Measurements from ENCODE around the gene DLX4. TPM values are rescaled to one million over a fixed set of nuclear protein-coding genes. Genes with fewer than 3 reads are reported as not detected.

The DLX4 gene
- total RNA-seq, 1 donor from 2014 or later: not detected

DNA sequence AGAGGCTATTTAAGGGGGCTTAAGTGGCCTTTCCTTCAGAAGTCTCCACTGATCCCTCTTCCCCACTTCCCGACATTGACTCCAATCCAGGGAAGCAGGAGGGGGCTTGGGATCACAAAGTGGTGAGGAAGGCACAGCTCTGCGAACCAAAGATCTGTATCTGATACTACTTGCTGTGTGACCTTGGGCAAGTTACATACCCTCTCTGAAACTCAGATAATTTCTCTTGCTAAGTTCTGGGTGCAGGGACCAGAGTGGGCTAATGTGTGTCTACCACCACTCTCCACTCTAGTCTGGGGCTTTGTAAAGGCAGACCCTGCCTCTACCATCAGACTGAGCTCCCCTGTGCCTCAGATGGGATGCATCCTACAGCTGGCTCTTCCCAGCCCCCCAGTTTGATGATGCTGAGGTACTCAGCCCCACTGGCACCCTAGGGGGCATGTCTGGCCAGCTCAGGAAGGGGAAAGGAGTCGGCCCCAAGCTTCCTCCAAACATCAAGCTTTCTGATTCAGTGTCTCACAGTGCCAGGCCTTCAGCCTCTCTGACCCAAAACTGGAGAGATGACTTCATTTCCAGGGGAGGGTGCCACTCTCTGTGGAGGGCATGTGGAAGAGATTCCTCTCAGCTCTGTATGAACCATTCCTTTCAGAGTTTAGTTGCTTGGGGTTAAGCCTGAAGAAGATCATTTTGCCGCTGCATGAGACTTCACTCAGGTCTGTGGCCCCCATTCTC lies 10.9 kb downstream of the DLX4 start:
- Mint-ChIP-seq H3K4me1 (ENCODE audit: low read depth, unreplicated experiment) (peaks cover 9% of the 10 kb centered on the region), H3K27me3 (ENCODE audit: low read depth, unreplicated experiment) (peaks cover 88% of the 10 kb centered on the region)

DNA sequence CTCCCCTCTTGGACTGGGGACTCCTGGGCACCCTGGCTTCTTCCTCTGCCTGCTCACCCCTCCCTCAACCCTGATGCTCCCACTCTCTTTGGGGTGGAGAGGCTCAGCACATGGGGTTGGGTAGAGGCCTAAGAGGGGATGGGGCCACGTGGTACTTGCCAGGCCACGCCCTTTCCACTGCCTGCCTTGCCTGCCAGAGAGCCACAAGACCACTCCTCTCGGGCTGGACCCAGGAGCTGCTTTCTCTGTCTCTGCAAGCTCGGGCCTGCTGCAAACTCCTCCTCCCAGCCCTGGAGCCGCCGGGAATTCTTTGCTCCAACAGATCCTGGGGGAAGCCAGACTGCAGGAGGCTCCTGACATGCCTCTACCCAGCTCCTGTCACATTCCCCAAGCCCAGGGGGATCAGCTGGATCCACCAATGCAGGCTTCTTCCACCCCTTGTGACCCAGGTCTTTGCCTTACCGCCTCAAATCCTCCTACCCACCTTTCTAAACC lies 11.8 kb downstream of the DLX4 start:
- Histone ChIP-seq H3K4me1 (ENCODE audit: insufficient read depth, low read length) (no peaks in the 10 kb centered on the region), H3K36me3 (ENCODE audit: insufficient read depth, low read length) (no peaks in the 10 kb centered on the region), H3K4me3 (ENCODE audit: insufficient read depth, low read depth, low read length) (no peak overlapping the region), H3K9me3 (ENCODE audit: insufficient read depth, low read depth, low read length) (no peaks in the 10 kb centered on the region), H4K20me1 (ENCODE audit: insufficient read depth, low read length) (no peaks in the 10 kb centered on the region), H2AFZ (ENCODE audit: low read depth, low read length) (no peak overlapping the region), H3K27me3 (ENCODE audit: insufficient read depth, low read length) (peaks cover 62% of the 10 kb centered on the region), H3K9ac (ENCODE audit: low read length) (no peak overlapping the region), H3K27ac (ENCODE audit: low read depth, low read length) (no peak overlapping the region), H3K79me2 (ENCODE audit: insufficient read depth, low read length) (no peaks in the 10 kb centered on the region), H3K4me2 (ENCODE audit: low read length) (no peak overlapping the region)
- DNase-seq (ENCODE audit: low read depth) (no peak), FAIRE-seq (no peak)
- Mint-ChIP-seq H3K27me3 (ENCODE audit: low read depth, unreplicated experiment) (peaks cover 87% of the 10 kb centered on the region), H3K9me3 (ENCODE audit: unreplicated experiment) (peaks cover 4% of the 10 kb centered on the region), H3K4me1 (ENCODE audit: low read depth, unreplicated experiment) (peaks cover 9% of the 10 kb centered on the region), H3K36me3 (ENCODE audit: low read depth, unreplicated experiment) (no peaks in the 10 kb centered on the region), H3K27ac (ENCODE audit: unreplicated experiment) (peak overlapping the region; percentile 19), H3K4me3 (ENCODE audit: unreplicated experiment) (no peak overlapping the region)
- TF ChIP-seq EZH2 (IDR thresholded peaks at IDR 0.05; ENCODE audit: insufficient read depth, low read length): no peak
- TF ChIP-seq, protein P1, sequence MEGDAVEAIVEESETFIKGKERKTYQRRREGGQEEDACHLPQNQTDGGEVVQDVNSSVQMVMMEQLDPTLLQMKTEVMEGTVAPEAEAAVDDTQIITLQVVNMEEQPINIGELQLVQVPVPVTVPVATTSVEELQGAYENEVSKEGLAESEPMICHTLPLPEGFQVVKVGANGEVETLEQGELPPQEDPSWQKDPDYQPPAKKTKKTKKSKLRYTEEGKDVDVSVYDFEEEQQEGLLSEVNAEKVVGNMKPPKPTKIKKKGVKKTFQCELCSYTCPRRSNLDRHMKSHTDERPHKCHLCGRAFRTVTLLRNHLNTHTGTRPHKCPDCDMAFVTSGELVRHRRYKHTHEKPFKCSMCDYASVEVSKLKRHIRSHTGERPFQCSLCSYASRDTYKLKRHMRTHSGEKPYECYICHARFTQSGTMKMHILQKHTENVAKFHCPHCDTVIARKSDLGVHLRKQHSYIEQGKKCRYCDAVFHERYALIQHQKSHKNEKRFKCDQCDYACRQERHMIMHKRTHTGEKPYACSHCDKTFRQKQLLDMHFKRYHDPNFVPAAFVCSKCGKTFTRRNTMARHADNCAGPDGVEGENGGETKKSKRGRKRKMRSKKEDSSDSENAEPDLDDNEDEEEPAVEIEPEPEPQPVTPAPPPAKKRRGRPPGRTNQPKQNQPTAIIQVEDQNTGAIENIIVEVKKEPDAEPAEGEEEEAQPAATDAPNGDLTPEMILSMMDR (IDR thresholded peaks at IDR 0.05; ENCODE audit: insufficient read depth, low read depth, low read length): no peak

More for the DNA sequence above, 10.9 kb downstream of the DLX4 start:
- Mint-ChIP-seq H3K27ac (ENCODE audit: unreplicated experiment) (peak overlapping the region; percentile 19), H3K9me3 (ENCODE audit: unreplicated experiment) (peaks cover 4% of the 10 kb centered on the region), H3K4me3 (ENCODE audit: unreplicated experiment) (no peak overlapping the region), H3K36me3 (ENCODE audit: low read depth, unreplicated experiment) (no peaks in the 10 kb centered on the region)
- no peaks in the 10 kb centered on the region for H3K36me3 ChIP-seq (ENCODE audit: insufficient read depth, low read length)
- no peak overlapping the region for H3K4me2 ChIP-seq (ENCODE audit: low read length)
- no peak for FAIRE-seq
- H3K79me2 ChIP-seq (ENCODE audit: insufficient read depth, low read length): no peaks in the 10 kb centered on the region
- H3K4me3 ChIP-seq (ENCODE audit: insufficient read depth, low read depth, low read length): no peak overlapping the region
- no peak overlapping the region for H3K9ac ChIP-seq (ENCODE audit: low read length)
- no peak overlapping the region for H2AFZ ChIP-seq (ENCODE audit: low read depth, low read length)
- H3K27me3 ChIP-seq (ENCODE audit: insufficient read depth, low read length): peaks cover 67% of the 10 kb centered on the region
- H3K9me3 ChIP-seq (ENCODE audit: insufficient read depth, low read depth, low read length): no peaks in the 10 kb centered on the region
- TF ChIP-seq EZH2 (IDR thresholded peaks at IDR 0.05; ENCODE audit: insufficient read depth, low read length): no peak
- TF ChIP-seq, protein P1 (IDR thresholded peaks at IDR 0.05; ENCODE audit: insufficient read depth, low read depth, low read length): no peak
- H3K27ac ChIP-seq (ENCODE audit: low read depth, low read length): no peak overlapping the region
- no peak for DNase-seq (ENCODE audit: low read depth)
- H4K20me1 ChIP-seq (ENCODE audit: insufficient read depth, low read length): no peaks in the 10 kb centered on the region
- H3K4me1 ChIP-seq (ENCODE audit: insufficient read depth, low read length): no peaks in the 10 kb centered on the region

- Mint-ChIP-seq H3K36me3 (ENCODE audit: low read depth, unreplicated experiment) (no peaks in the 10 kb centered on the region), H3K4me1 (ENCODE audit: low read depth, unreplicated experiment) (peaks cover 5% of the 10 kb centered on the region), H3K9me3 (ENCODE audit: unreplicated experiment) (peaks cover 4% of the 10 kb centered on the region), H3K27ac (ENCODE audit: unreplicated experiment) (no peak overlapping the region), H3K27me3 (ENCODE audit: low read depth, unreplicated experiment) (peaks cover 88% of the 10 kb centered on the region), H3K4me3 (ENCODE audit: unreplicated experiment) (no peak overlapping the region)
- no peaks in the 10 kb centered on the region for H4K20me1 ChIP-seq (ENCODE audit: insufficient read depth, low read length)
- no peak overlapping the region for H3K4me2 ChIP-seq (ENCODE audit: low read length)
- no peak overlapping the region for H3K27ac ChIP-seq (ENCODE audit: low read depth, low read length)
- FAIRE-seq (no peak), DNase-seq (ENCODE audit: low read depth) (no peak)
- H3K9me3 ChIP-seq (ENCODE audit: insufficient read depth, low read depth, low read length): no peaks in the 10 kb centered on the region
- H3K4me3 ChIP-seq (ENCODE audit: insufficient read depth, low read depth, low read length): no peak overlapping the region
- no peaks in the 10 kb centered on the region for H3K36me3 ChIP-seq (ENCODE audit: insufficient read depth, low read length)
- no peaks in the 10 kb centered on the region for H3K4me1 ChIP-seq (ENCODE audit: insufficient read depth, low read length)
- H2AFZ ChIP-seq (ENCODE audit: low read depth, low read length): no peak overlapping the region
- peaks cover 70% of the 10 kb centered on the region for H3K27me3 ChIP-seq (ENCODE audit: insufficient read depth, low read length)
- H3K79me2 ChIP-seq (ENCODE audit: insufficient read depth, low read length): no peaks in the 10 kb centered on the region
- TF ChIP-seq, protein P1 (IDR thresholded peaks at IDR 0.05; ENCODE audit: insufficient read depth, low read depth, low read length): no peak
- no peak for TF ChIP-seq EZH2 (IDR thresholded peaks at IDR 0.05; ENCODE audit: insufficient read depth, low read length)
- H3K9ac ChIP-seq (ENCODE audit: low read length): no peak overlapping the region
Observed at GRCh38 chr17:49984283-49984682, 15.3 kb downstream of the DLX4 start.

All from astrocyte (in vitro differentiated cells and primary cell).